HepG2 (cell line): Measurements from ENCODE around the gene WDR18. TPM values are rescaled to one million over a fixed set of nuclear protein-coding genes. Genes with fewer than 3 reads are reported as not detected.
A peak's percentile ranks its signal among the peaks of the same experiment; 100 is the strongest.

Experiments used
- ATAC-seq: fragments of 200-7000 bp; cut with Tn5 transposase; 3 replicates; pipeline ENCODE4 v1.9.1; 2020; ENCODE audit warnings: mild to moderate bottlenecking, moderate library complexity
- BruUV-seq: library from RNA; stranded (reverse); fragments of 400-500 nt; replicated peaks from 2 replicates; lab custom pipeline; 2021; lab: Mats Ljungman, UMichigan
- CTCF ChIA-PET: fragments of 300-600 bp; formaldehyde crosslinking; extraction: SDS; loops from one replicate; lab custom pipeline; 2021; ENCODE audit warnings: low total read pairs, inconsistent platforms, low intra/inter-chr PET ratio; lab: Yijun Ruan, JAX
- POLR2A ChIA-PET: fragments of 350-600 bp; sonication (Branson Sonifier 250); formaldehyde crosslinking; loops from one replicate; lab custom pipeline; 2020; ENCODE audit warnings: antibody characterized with exemption, inconsistent platforms; lab: Yijun Ruan, JAX
- DNase-seq: peaks from one replicate; pipeline ENCODE4 v3.0.0-alpha.2; 2015; ENCODE audit warnings: low spot score
- FAIRE-seq: peaks from 3 replicates; lab custom pipeline; 2011; peaks lifted over from hg19 to GRCh38; lab: Jason Lieb, UNC
- H2AFZ ChIP-seq: one replicate; pipeline ENCODE4 v1.6.1; 2011; ENCODE audit warnings: low read length, inconsistent platforms
- H3K27ac ChIP-seq: fragments of 300-600 bp; 3 replicates; pipeline ENCODE4 v1.8.0; 2011; ENCODE audit warnings: mixed run types, mild to moderate bottlenecking, mixed read lengths, low read length, inconsistent platforms; ENCODE audit not compliant: insufficient read depth; ENCODE audit errors: extremely low read length
- H3K27me3 ChIP-seq, 2 experiments: fragments of 200-600 bp in 1 of 2; 2 replicates in 1 of 2; 3 replicates in 1 of 2; pipeline versions ENCODE4 v1.6.0 to v1.8.0; 2011; ENCODE audit warnings: low read length in 2 of 2, mild to moderate bottlenecking in 2 of 2, moderate library complexity in 2 of 2, inconsistent platforms in 1 of 2; ENCODE audit not compliant: insufficient read depth in 2 of 2, control insufficient read depth in 1 of 2
- H3K36me3 ChIP-seq, 2 experiments: fragments of 200-600 bp in 1 of 2; replicated peaks in 1 of 2; 2 replicates in 1 of 2; 3 replicates in 1 of 2; pipeline versions ENCODE4 v1.5.1 to v1.8.0; 2011; ENCODE audit warnings: low read length in 2 of 2, inconsistent platforms in 1 of 2; ENCODE audit not compliant: insufficient read depth in 2 of 2, control insufficient read depth in 1 of 2
- H3K4me1 ChIP-seq: 2 replicates; pipeline ENCODE4 v1.5.1; 2012; ENCODE audit warnings: low read length, inconsistent platforms; ENCODE audit not compliant: insufficient read depth
- H3K4me2 ChIP-seq: 2 replicates; pipeline ENCODE4 v1.6.0; 2011; ENCODE audit warnings: low read depth, low read length, inconsistent platforms
- H3K4me3 ChIP-seq, 3 experiments: fragments of 200-600 bp in 1 of 3; sonication (generic), shearing (Covaris generic) in 1 of 3; replicated peaks in 1 of 3; 2 replicates each; pipeline ENCODE4 v1.5.1; 2011 to 2016; ENCODE audit warnings: low read length in 3 of 3, inconsistent platforms in 2 of 3, low read depth in 2 of 3, mild to moderate bottlenecking in 2 of 3, control low read depth in 1 of 3, mixed read lengths in 1 of 3; ENCODE audit not compliant: insufficient read depth in 1 of 3
- H3K79me2 ChIP-seq: one replicate; pipeline ENCODE4 v1.6.1; 2011; ENCODE audit warnings: low read length, inconsistent platforms; ENCODE audit not compliant: insufficient read depth
- H3K9ac ChIP-seq: 2 replicates; pipeline ENCODE4 v1.6.0; 2011; ENCODE audit warnings: mild to moderate bottlenecking, low read depth, low read length, inconsistent platforms; ENCODE audit not compliant: insufficient read depth
- H3K9me3 ChIP-seq: 2 replicates; pipeline ENCODE4 v1.5.1; 2012; ENCODE audit warnings: mild to moderate bottlenecking, low read length
- H4K20me1 ChIP-seq: 2 replicates; pipeline ENCODE4 v1.6.0; 2011; ENCODE audit warnings: inconsistent platforms, mild to moderate bottlenecking, low read length, moderate library complexity; ENCODE audit not compliant: insufficient read depth
- AGO1 ChIP-seq: fragments of 200-400 bp; formaldehyde crosslinking; IDR thresholded peaks from 2 replicates; pipeline ENCODE4 v1.6.1; 2017; ENCODE audit warnings: mild to moderate bottlenecking, low read depth, low read length, moderate library complexity; ENCODE audit not compliant: poor library complexity, severe bottlenecking
- AGO2 ChIP-seq: fragments of 200-400 bp; formaldehyde crosslinking; optimal IDR thresholded peaks from 2 replicates; pipeline ENCODE3; 2017; ENCODE audit warnings: mild to moderate bottlenecking, low read depth, low read length, moderate library complexity
- GRHL1 ChIP-seq: sonication (generic); formaldehyde crosslinking; conservative IDR thresholded peaks from 2 replicates; pipeline ENCODE4 v1.8.0; 2022; ENCODE audit warnings: missing genetic modification reagents
- KLF6 ChIP-seq: IDR thresholded peaks from 2 replicates; pipeline ENCODE4 v1.8.0; 2016; ENCODE audit warnings: missing biosample characterization, missing genetic modification reagents
- LCORL ChIP-seq, 2 experiments: fragments of 450-650 bp in 1 of 2; sonication (generic) in 1 of 2; formaldehyde crosslinking in 1 of 2; IDR thresholded peaks; 2 replicates each; pipeline versions ENCODE4 v1.5.0 to v1.6.1; 2017 to 2020; ENCODE audit warnings: antibody characterized with exemption in 1 of 2, missing genetic modification reagents in 1 of 2
- RBM22 ChIP-seq: fragments of 200-400 bp; formaldehyde crosslinking; optimal IDR thresholded peaks from 2 replicates; pipeline ENCODE3; 2017; ENCODE audit warnings: mild to moderate bottlenecking, low read length, moderate library complexity
- TIGD3 ChIP-seq: sonication (generic); formaldehyde crosslinking; IDR thresholded peaks from 2 replicates; pipeline ENCODE4 v1.5.1; 2020; ENCODE audit warnings: mild to moderate bottlenecking, missing genetic modification reagents, borderline replicate concordance
- ZBTB33 ChIP-seq: sonication (generic); formaldehyde crosslinking; IDR thresholded peaks from 2 replicates; pipeline ENCODE4 v1.4.0; 2020; ENCODE audit warnings: missing genetic modification reagents
- ZBTB7A ChIP-seq: sonication (generic); formaldehyde crosslinking; IDR thresholded peaks from 2 replicates; pipeline ENCODE4 v1.8.0; 2022; ENCODE audit warnings: mild to moderate bottlenecking, missing genetic modification reagents
- ZKSCAN8 ChIP-seq: IDR thresholded peaks from 2 replicates; pipeline ENCODE4 v1.6.1; 2016; ENCODE audit warnings: borderline replicate concordance, missing genetic modification reagents, missing compliant biosample characterization
- WGBS: methylation state at CpG from one replicate; pipeline ENCODE4 v1.1.6; 2017; ENCODE audit warnings: low lambda C conversion rate; 5-methylcytosine and 5-hydroxymethylcytosine counted together
- in situ Hi-C: cut with HindIII; loops from 2 replicates; pipeline ENCODE4 v1.10.0; 2017; ENCODE audit warnings: low pct_unique_long_range_greater_than_20kb; ENCODE audit not compliant: extremely low pct_ligation_motif_present
- intact Hi-C: fragments of 100-400 bp; cut with micrococcal nuclease; formaldehyde crosslinking; loops from one replicate; pipeline ENCODE4 v1.10.0; 2022; ENCODE audit not compliant: unreplicated experiment
- polyA plus RNA-seq, 8 experiments: library from polyadenylated mRNA; depleted of rRNA in 3 of 8; stranded (reverse) in 7 of 8; unstranded in 1 of 8; fragments of >200 nt; fragmentation: Illumina TruSeq in 4 of 8; extraction: Trizol in 4 of 8; gene quantifications; 2 replicates each; pipeline versions ENCODE4 v1.2.1 to v1.2.3, GENCODE V29; 2011 to 2016; ENCODE audit warnings: low read depth in 4 of 8, missing spikeins in 1 of 8, mixed read lengths in 1 of 8; ENCODE audit not compliant: insufficient read depth in 1 of 8
- total RNA-seq, 5 experiments: library from RNA; depleted of rRNA; stranded (reverse); fragments of >200 nt; fragmentation: Illumina TruSeq; extraction: Trizol; gene quantifications; 2 replicates each; pipeline ENCODE4 v1.2.3, GENCODE V29; 2016; ENCODE audit warnings: low read depth in 1 of 5

Gene WDR18
- total and polyA plus RNA-seq, 2 of the 13 experiments (the other 11 are each of a cell fraction or from before 2014, with no cell fraction given) = 36.4 to 47.6 TPM

GRCh38 chr19:995051-995827 lies 11.1 kb downstream of the WDR18 start:
- no peaks in the 10 kb centered on the region for H3K9me3 ChIP-seq
- peaks cover 43% of the 10 kb centered on the region for H3K4me1 ChIP-seq
- ChIA-PET CTCF (no interaction called here), POLR2A (no interaction called here)
- DNase-seq (no peak), ATAC-seq (no peak), FAIRE-seq (no peak)
- H4K20me1 ChIP-seq = peaks cover 6% of the 10 kb centered on the region; the same call in 1 of the 2 replicates
- TF ChIP-seq ZBTB33 (CRISPR knock-in tag) (peak; percentile 43; the same call in 1 of the 2 replicates), AGO2 (peak; percentile 14), ZKSCAN8 (CRISPR knock-in tag) (no peak), TIGD3 (no peak), GRHL1 (CRISPR knock-in tag) (no peak), KLF6 (no peak), ZBTB7A (CRISPR knock-in tag) (no peak), LCORL (IDR thresholded peaks at IDR 0.05) (no peak), LCORL (CRISPR knock-in tag; IDR thresholded peaks at IDR 0.05) (no peak), RBM22 (peak; percentile 22), AGO1 (peak; percentile 26)
- peaks cover 0 to 14% of the 10 kb centered on the region in 2 experiments; a peak in 4 of 5 replicates for H3K27me3 ChIP-seq
- in situ Hi-C loops (no loop called here), intact Hi-C loops (loop anchor here (10.0 kb wide), 1 partner anchor 210 kb away; no protein-coding TSS in a partner anchor)
- H3K36me3 ChIP-seq = peaks cover 5 to 11% of the 10 kb centered on the region in 2 experiments; a peak in 3 of 5 replicates
- H3K4me3 ChIP-seq = no peak overlapping the region
- H2AFZ ChIP-seq = no peak overlapping the region
- H3K79me2 ChIP-seq = no peaks in the 10 kb centered on the region
- TSS peak; percentile 34 for BruUV-seq
- no peak overlapping the region for H3K4me2 ChIP-seq
- H3K9ac ChIP-seq = no peak overlapping the region
- 88% methylated on average over 11 of the region's 26 CpGs for WGBS
- H3K27ac ChIP-seq = no peak overlapping the region
